K562 (cell line): ENCODE data around the gene ZNF862. TPM values are rescaled to one million over a fixed set of nuclear protein-coding genes. Genes with fewer than 3 reads are reported as not detected.

Source experiments
- DIDO1 ChIP-seq: fragments of 450-650 bp; IDR thresholded peaks from 2 replicates; pipeline ENCODE4 v1.6.1; 2016; ENCODE audit warnings: low read depth, missing biosample characterization, missing genetic modification characterization
- GTF2A2 ChIP-seq: IDR thresholded peaks from 2 replicates; pipeline ENCODE4 v1.6.1; 2016; ENCODE audit warnings: mild to moderate bottlenecking, missing genetic modification characterization, missing compliant biosample characterization
- HMG20A ChIP-seq: fragments of 450-650 bp; formaldehyde crosslinking; conservative IDR thresholded peaks from 2 replicates; pipeline ENCODE4 v1.4.0; 2020; ENCODE audit warnings: mild to moderate bottlenecking, mixed read lengths
- IFI16 ChIP-seq: fragments of 250-450 bp; sonication (Bioruptor Pico); IDR thresholded peaks from 2 replicates; pipeline ENCODE4 v2.1.2; 2022; ENCODE audit warnings: mild to moderate bottlenecking, inconsistent platforms
- KLF10 ChIP-seq: fragments of 250-450 bp; sonication (Bioruptor Pico); IDR thresholded peaks from 2 replicates; pipeline ENCODE4 v1.6.1; 2021; ENCODE audit warnings: matching md5 sums
- KLF13 ChIP-seq: fragments of 450-650 bp; IDR thresholded peaks from 2 replicates; pipeline ENCODE4 v1.6.1; 2016; ENCODE audit warnings: missing genetic modification characterization, low read depth, mild to moderate bottlenecking, missing compliant biosample characterization, moderate library complexity, borderline replicate concordance
- MLX ChIP-seq, 2 experiments: fragments of 450-650 bp in 1 of 2; sonication (generic) in 1 of 2; formaldehyde crosslinking; conservative IDR thresholded peaks; 2 replicates each; pipeline versions ENCODE4 v1.4.0 to v1.8.1; 2020 to 2022; ENCODE audit warnings: mild to moderate bottlenecking in 1 of 2, missing genetic modification reagents in 1 of 2
- MXI1 ChIP-seq: IDR thresholded peaks from 2 replicates; pipeline ENCODE4 v1.6.1; 2011; ENCODE audit warnings: low read depth, mild to moderate bottlenecking, improper control_type of control experiment, low read length
- NFE2L1 ChIP-seq: fragments of 450-650 bp; IDR thresholded peaks from 2 replicates; pipeline ENCODE4 v1.6.1; 2016; ENCODE audit warnings: missing genetic modification characterization, low read depth, mild to moderate bottlenecking, missing compliant biosample characterization, moderate library complexity, borderline replicate concordance
- PHB ChIP-seq: fragments of 250-450 bp; sonication (Bioruptor Pico); IDR thresholded peaks from 2 replicates; pipeline ENCODE4 v1.5.0; 2021
- PHB2 ChIP-seq: fragments of 450-650 bp; IDR thresholded peaks from 2 replicates; pipeline ENCODE4 v1.6.1; 2017; ENCODE audit warnings: low read depth
- PTRF ChIP-seq: fragments of 450-650 bp; IDR thresholded peaks from 2 replicates; pipeline ENCODE4 v1.6.1; 2016; ENCODE audit warnings: mild to moderate bottlenecking, missing genetic modification characterization, missing compliant biosample characterization
- PYGO2 ChIP-seq: fragments of 450-650 bp; IDR thresholded peaks from 2 replicates; pipeline ENCODE4 v1.6.1; 2016; ENCODE audit warnings: mild to moderate bottlenecking, missing genetic modification characterization, moderate library complexity, missing compliant biosample characterization
- SAFB2 ChIP-seq: fragments of 200-400 bp; formaldehyde crosslinking; IDR thresholded peaks from 2 replicates; pipeline ENCODE4 v1.6.1; 2018; ENCODE audit warnings: borderline replicate concordance, low read length, low read depth, moderate library complexity; ENCODE audit not compliant: severe bottlenecking
- SAP30 ChIP-seq: fragments of 200-600 bp; sonication (generic); IDR thresholded peaks from 2 replicates; pipeline ENCODE4 v1.6.1; 2012; ENCODE audit warnings: borderline replicate concordance, low read depth, mild to moderate bottlenecking, moderate library complexity, low read length, control low read depth, inconsistent platforms; ENCODE audit not compliant: insufficient read depth, poor library complexity, severe bottlenecking
- SMARCA4 ChIP-seq: fragments of 450-650 bp; IDR thresholded peaks from 2 replicates; pipeline ENCODE4 v1.6.1; 2016
- SPI1 ChIP-seq: IDR thresholded peaks from 2 replicates; pipeline ENCODE4 v1.6.1; 2011; ENCODE audit warnings: low read depth, low read length, control low read depth, borderline replicate concordance
- VEZF1 ChIP-seq: fragments of 200-800 bp; sonication (Bioruptor generic); IDR thresholded peaks from 2 replicates; pipeline ENCODE4 v1.6.1; 2017; ENCODE audit warnings: missing genetic modification characterization, missing compliant biosample characterization
- ZNF707 ChIP-seq: fragments of 250-450 bp; sonication (Bioruptor Pico); conservative IDR thresholded peaks from 2 replicates; pipeline ENCODE4 v1.8.0; 2022; ENCODE audit warnings: inconsistent platforms, mild to moderate bottlenecking, moderate library complexity
- ZNF740 ChIP-seq, 3 experiments: fragments of 200-800 bp in 1 of 3; sonication (Bioruptor generic) in 1 of 3; sonication (generic) in 1 of 3; formaldehyde crosslinking in 1 of 3; IDR thresholded peaks; 2 replicates each; pipeline versions ENCODE4 v1.6.1 to v1.8.0; 2016 to 2022; ENCODE audit warnings: mild to moderate bottlenecking in 2 of 3, missing compliant biosample characterization in 2 of 3, missing genetic modification characterization in 2 of 3, missing genetic modification reagents in 1 of 3
- polyA plus RNA-seq, 8 experiments: library from polyadenylated mRNA; depleted of rRNA in 4 of 8; stranded (reverse) in 5 of 8; unstranded in 3 of 8; fragments of >200 nt; fragmentation: Nextera tagmentation in 2 of 8; fragmentation: Illumina TruSeq in 1 of 8; extraction: Ambion mirVana in 2 of 8; extraction: Trizol in 1 of 8; gene quantifications; 2 replicates each; pipeline versions ENCODE4 v1.2.1 to v1.2.3, GENCODE V29; 2011 to 2014; ENCODE audit warnings: inconsistent platforms in 1 of 8, missing spikeins in 1 of 8
- total RNA-seq, 7 experiments: library from RNA; depleted of rRNA in 6 of 7; stranded (reverse); fragments of >200 nt in 6 of 7; fragmentation: Illumina TruSeq in 2 of 7; extraction: Trizol in 2 of 7; gene quantifications; 2 replicates each; pipeline versions ENCODE4 v1.2.1 to v1.2.3, GENCODE V29; 2011 to 2021; ENCODE audit warnings: low replicate concordance in 1 of 7
- TF ChIP-seq, protein P1 (sequence below): fragments of 250-450 bp; sonication (Bioruptor Pico); IDR thresholded peaks from 2 replicates; pipeline ENCODE4 v1.5.0; 2021
- TF ChIP-seq, protein P2 (sequence below): fragments of 450-650 bp; IDR thresholded peaks from 2 replicates; pipeline ENCODE4 v1.6.1; 2016; ENCODE audit warnings: low read depth, mild to moderate bottlenecking, moderate library complexity

Gene ZNF862
- total and polyA plus RNA-seq, 9 of the 15 experiments (the other 6 are each of a cell fraction or from before 2014, with no cell fraction given) = 1.1 to 3.9 (median 2.6) TPM

DNA sequence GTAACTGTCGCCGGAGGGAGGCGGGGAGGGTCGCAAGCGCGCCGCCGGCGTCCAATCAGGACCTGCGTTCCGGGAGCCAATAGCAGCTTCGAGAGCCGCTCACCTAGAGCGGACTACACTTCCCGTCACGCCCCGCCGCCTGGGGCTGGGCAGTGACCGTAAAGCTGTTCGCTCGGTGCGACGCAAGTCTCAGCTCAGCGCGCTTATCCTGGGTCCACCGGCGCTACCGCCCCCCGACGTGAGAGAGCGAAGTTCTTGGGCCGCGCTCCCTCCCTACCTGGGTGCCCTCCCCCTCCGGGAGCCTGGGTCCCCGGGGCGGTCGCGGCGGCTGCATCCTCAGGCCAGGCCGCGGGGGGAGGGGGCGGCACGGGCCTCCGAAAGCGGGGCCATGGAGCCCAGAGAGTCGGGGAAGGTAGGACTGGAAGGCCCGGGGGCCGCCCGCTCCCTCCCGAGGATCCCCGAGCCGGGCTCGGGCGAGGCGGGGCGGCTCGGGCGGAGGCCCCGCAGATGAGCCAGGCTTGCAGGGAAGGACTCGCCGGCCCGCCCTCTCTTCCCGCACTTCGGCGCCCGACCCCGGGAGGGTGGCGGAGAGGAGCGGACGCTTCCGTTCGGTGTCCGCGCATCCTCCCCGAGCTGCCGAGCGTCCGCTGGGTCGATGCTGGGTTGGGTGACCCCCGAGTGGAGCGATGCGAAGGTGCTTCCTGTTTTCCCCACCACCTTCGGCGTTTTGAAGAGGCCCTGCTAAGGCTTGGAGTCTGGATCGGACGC, at the start of gene ZNF862 (continued):
- TF ChIP-seq PHB2 = no peak
- peak; percentile 72; the same call in 1 of the 2 replicates for TF ChIP-seq PHB (CRISPR knock-in tag)
- TF ChIP-seq, protein P1, sequence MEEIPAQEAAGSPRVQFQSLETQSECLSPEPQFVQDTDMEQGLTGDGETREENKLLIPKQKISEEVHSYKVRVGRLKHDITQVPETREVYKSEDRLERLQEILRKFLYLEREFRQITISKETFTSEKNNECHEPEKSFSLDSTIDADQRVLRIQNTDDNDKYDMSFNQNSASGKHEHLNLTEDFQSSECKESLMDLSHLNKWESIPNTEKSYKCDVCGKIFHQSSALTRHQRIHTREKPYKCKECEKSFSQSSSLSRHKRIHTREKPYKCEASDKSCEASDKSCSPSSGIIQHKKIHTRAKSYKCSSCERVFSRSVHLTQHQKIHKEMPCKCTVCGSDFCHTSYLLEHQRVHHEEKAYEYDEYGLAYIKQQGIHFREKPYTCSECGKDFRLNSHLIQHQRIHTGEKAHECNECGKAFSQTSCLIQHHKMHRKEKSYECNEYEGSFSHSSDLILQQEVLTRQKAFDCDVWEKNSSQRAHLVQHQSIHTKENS (CRISPR knock-in tag) = no peak
- no peak for TF ChIP-seq HMG20A
- no peak for TF ChIP-seq GTF2A2 (tag)
- TF ChIP-seq VEZF1 = peak; percentile 93
- TF ChIP-seq ZNF707 = no peak
- TF ChIP-seq SPI1 = peak; percentile 65; the same call in 1 of the 2 replicates
- no peak for TF ChIP-seq SAFB2
- TF ChIP-seq MXI1 = no peak; the same call in 1 of the 2 replicates
- TF ChIP-seq, protein P2, sequence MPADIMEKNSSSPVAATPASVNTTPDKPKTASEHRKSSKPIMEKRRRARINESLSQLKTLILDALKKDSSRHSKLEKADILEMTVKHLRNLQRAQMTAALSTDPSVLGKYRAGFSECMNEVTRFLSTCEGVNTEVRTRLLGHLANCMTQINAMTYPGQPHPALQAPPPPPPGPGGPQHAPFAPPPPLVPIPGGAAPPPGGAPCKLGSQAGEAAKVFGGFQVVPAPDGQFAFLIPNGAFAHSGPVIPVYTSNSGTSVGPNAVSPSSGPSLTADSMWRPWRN = no peak
- 0 out of 2 replicates have a peak, but pooled peaks have one; percentile 39 for TF ChIP-seq ZNF740 (CRISPR knock-in tag; IDR thresholded peaks at IDR 0.05)
- TF ChIP-seq ZNF740 (tag; IDR thresholded peaks at IDR 0.05) = no peak
- no peak for TF ChIP-seq KLF10 (CRISPR knock-in tag)
- 0 out of 4 replicates have a peak, but pooled peaks of 1 of the 2 experiments have one; percentile 61 for TF ChIP-seq MLX (CRISPR knock-in tag; conservative IDR thresholded peaks at IDR 0.05)
- TF ChIP-seq KLF13 (tag) = peak; percentile 36; the same call in 1 of the 2 replicates
- no peak for TF ChIP-seq SMARCA4
- no peak for TF ChIP-seq IFI16 (CRISPR knock-in tag)
- no peak for TF ChIP-seq PYGO2 (tag)
- TF ChIP-seq DIDO1 = peak; percentile 37; the same call in 1 of the 2 replicates
- TF ChIP-seq SAP30 = no peak
- TF ChIP-seq PTRF (tag) = no peak
- TF ChIP-seq NFE2L1 (tag) = no peak
